K562 (cell line): ENCODE measurements around the gene BRAF.

Experiments used
- E4F1 ChIP-seq: fragments of 250-450 bp; sonication (Bioruptor Pico); IDR thresholded peaks from 2 replicates; pipeline ENCODE4 v1.5.0; 2021; ENCODE audit warnings: mild to moderate bottlenecking, borderline replicate concordance
- EZH2 ChIP-seq: IDR thresholded peaks from 2 replicates; pipeline ENCODE4 v1.6.1; 2012; ENCODE audit warnings: low read depth, mild to moderate bottlenecking, inconsistent platforms, low read length, borderline replicate concordance
- FOXP1 ChIP-seq: sonication (generic); formaldehyde crosslinking; IDR thresholded peaks from 2 replicates; pipeline ENCODE4 v1.8.0; 2022; ENCODE audit warnings: mild to moderate bottlenecking, missing genetic modification reagents
- NRF1 ChIP-seq, 2 experiments: fragments of 450-650 bp; IDR thresholded peaks in 1 of 2; conservative IDR thresholded peaks in 1 of 2; 2 replicates each; pipeline ENCODE4 v1.6.1; 2014; ENCODE audit warnings: mild to moderate bottlenecking in 2 of 2
- RBFOX2 ChIP-seq: fragments of 200-400 bp; formaldehyde crosslinking; IDR thresholded peaks from 2 replicates; pipeline ENCODE4 v1.6.1; 2017; ENCODE audit warnings: low read depth, mild to moderate bottlenecking, low read length, moderate library complexity
- ZEB2 ChIP-seq: fragments of 450-650 bp; IDR thresholded peaks from 2 replicates; pipeline ENCODE4 v1.6.1; 2016

GRCh38 chr7:140689199-140690152 lies 235.3 kb downstream of the BRAF start:
- TF ChIP-seq RBFOX2: no peak
- TF ChIP-seq NRF1 (conservative IDR thresholded peaks at IDR 0.05 in 1 of 2, IDR thresholded peaks at IDR 0.05 in 1 of 2): no peak
- no peak for TF ChIP-seq E4F1 (CRISPR knock-in tag)
- TF ChIP-seq FOXP1 (CRISPR knock-in tag): no peak
- no peak for TF ChIP-seq EZH2
- no peak for TF ChIP-seq ZEB2
